ENCODE measurements around the gene SLC8B1.

DNA sequence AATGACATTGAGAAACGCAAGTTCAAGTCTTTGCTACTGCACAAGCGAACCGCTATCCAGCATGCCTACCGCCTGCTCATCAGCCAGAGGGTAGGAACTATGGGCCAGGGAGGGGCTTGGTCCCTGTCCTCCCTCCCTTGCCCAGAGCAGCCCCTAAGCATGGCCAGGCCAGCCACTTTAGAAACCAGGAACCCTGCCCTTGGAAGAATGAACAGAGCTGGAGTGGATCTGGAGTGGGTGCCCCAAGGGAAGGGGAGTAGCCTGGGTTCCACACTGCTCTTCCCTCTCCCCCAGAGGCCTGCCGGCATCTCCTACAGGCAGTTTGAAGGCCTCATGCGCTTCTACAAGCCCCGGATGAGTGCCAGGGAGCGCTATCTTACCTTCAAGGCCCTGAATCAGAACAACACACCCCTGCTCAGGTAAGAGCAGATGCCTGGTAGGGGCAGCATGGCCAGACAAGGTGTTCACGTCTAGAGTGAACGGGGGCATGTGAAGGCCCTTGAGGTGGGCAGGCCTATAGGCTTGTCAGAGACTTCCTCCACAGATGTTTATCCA, 57.9 kb downstream of the SLC8B1 start:
- no peak for TF ChIP-seq RAD21 (conservative IDR thresholded peaks at IDR 0.05 in 1 of 2, IDR thresholded peaks at IDR 0.05 in 1 of 2)
- TF ChIP-seq, protein P1, sequence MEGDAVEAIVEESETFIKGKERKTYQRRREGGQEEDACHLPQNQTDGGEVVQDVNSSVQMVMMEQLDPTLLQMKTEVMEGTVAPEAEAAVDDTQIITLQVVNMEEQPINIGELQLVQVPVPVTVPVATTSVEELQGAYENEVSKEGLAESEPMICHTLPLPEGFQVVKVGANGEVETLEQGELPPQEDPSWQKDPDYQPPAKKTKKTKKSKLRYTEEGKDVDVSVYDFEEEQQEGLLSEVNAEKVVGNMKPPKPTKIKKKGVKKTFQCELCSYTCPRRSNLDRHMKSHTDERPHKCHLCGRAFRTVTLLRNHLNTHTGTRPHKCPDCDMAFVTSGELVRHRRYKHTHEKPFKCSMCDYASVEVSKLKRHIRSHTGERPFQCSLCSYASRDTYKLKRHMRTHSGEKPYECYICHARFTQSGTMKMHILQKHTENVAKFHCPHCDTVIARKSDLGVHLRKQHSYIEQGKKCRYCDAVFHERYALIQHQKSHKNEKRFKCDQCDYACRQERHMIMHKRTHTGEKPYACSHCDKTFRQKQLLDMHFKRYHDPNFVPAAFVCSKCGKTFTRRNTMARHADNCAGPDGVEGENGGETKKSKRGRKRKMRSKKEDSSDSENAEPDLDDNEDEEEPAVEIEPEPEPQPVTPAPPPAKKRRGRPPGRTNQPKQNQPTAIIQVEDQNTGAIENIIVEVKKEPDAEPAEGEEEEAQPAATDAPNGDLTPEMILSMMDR (IDR thresholded peaks at IDR 0.05), result no peak
- TF ChIP-seq POLR2A (IDR thresholded peaks at IDR 0.05; ENCODE audit: low read length), result no peak
- no peak for TF ChIP-seq MAFK (IDR thresholded peaks at IDR 0.05; ENCODE audit: partially characterized antibody)
- no peak for TF ChIP-seq HDAC2 (IDR thresholded peaks at IDR 0.05)
- TF ChIP-seq CBX2 (IDR thresholded peaks at IDR 0.05; ENCODE audit: borderline replicate concordance, low read depth), result no peak
- TF ChIP-seq ZNF302 (CRISPR knock-in tag; IDR thresholded peaks at IDR 0.05), result no peak
- TF ChIP-seq BHLHE40 (IDR thresholded peaks at IDR 0.05; ENCODE audit: low read depth, low read length), result no peak
- TF ChIP-seq EP300 (IDR thresholded peaks at IDR 0.05), result no peak
- TF ChIP-seq, protein P2, sequence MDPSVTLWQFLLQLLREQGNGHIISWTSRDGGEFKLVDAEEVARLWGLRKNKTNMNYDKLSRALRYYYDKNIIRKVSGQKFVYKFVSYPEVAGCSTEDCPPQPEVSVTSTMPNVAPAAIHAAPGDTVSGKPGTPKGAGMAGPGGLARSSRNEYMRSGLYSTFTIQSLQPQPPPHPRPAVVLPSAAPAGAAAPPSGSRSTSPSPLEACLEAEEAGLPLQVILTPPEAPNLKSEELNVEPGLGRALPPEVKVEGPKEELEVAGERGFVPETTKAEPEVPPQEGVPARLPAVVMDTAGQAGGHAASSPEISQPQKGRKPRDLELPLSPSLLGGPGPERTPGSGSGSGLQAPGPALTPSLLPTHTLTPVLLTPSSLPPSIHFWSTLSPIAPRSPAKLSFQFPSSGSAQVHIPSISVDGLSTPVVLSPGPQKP (IDR thresholded peaks at IDR 0.05; ENCODE audit: low read depth, low read length), result no peak
- TF ChIP-seq, protein P3, sequence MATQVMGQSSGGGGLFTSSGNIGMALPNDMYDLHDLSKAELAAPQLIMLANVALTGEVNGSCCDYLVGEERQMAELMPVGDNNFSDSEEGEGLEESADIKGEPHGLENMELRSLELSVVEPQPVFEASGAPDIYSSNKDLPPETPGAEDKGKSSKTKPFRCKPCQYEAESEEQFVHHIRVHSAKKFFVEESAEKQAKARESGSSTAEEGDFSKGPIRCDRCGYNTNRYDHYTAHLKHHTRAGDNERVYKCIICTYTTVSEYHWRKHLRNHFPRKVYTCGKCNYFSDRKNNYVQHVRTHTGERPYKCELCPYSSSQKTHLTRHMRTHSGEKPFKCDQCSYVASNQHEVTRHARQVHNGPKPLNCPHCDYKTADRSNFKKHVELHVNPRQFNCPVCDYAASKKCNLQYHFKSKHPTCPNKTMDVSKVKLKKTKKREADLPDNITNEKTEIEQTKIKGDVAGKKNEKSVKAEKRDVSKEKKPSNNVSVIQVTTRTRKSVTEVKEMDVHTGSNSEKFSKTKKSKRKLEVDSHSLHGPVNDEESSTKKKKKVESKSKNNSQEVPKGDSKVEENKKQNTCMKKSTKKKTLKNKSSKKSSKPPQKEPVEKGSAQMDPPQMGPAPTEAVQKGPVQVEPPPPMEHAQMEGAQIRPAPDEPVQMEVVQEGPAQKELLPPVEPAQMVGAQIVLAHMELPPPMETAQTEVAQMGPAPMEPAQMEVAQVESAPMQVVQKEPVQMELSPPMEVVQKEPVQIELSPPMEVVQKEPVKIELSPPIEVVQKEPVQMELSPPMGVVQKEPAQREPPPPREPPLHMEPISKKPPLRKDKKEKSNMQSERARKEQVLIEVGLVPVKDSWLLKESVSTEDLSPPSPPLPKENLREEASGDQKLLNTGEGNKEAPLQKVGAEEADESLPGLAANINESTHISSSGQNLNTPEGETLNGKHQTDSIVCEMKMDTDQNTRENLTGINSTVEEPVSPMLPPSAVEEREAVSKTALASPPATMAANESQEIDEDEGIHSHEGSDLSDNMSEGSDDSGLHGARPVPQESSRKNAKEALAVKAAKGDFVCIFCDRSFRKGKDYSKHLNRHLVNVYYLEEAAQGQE (IDR thresholded peaks at IDR 0.05), result no peak
- no peak for TF ChIP-seq JUN (IDR thresholded peaks at IDR 0.05)
- no peak for TF ChIP-seq RNF2 (IDR thresholded peaks at IDR 0.05; ENCODE audit: borderline replicate concordance, low read depth)
